Measurements from ENCODE around the gene LY86.

The LY86 gene

GRCh38 chr6:6623553-6623952, 35.0 kb downstream of the LY86 start:
- no peak for DNase-seq

- no peak for DNase-seq
Observed at GRCh38 chr6:6624269-6624990, 35.9 kb downstream of the LY86 start.

- DNase-seq, result no peak
Observed at GRCh38 chr6:6626187-6626586, 37.7 kb downstream of the LY86 start.

GRCh38 chr6:6629402-6629801, 40.9 kb downstream of the LY86 start:
- no peak for DNase-seq

GRCh38 chr6:6631053-6631452, 42.5 kb downstream of the LY86 start:
- DNase-seq, result no peak

- no peak for DNase-seq
Observed at GRCh38 chr6:6631534-6632276, 43.2 kb downstream of the LY86 start.

- DNase-seq, result no peak
Observed at GRCh38 chr6:6633898-6634734, 45.6 kb downstream of the LY86 start.

- DNase-seq, result no peak
Observed at GRCh38 chr6:6634735-6635075, 46.2 kb downstream of the LY86 start.

GRCh38 chr6:6635291-6635690, 46.8 kb downstream of the LY86 start:
- no peak for DNase-seq

- no peak for DNase-seq
Observed at GRCh38 chr6:6635869-6636268, 47.3 kb downstream of the LY86 start.

- DNase-seq, result no peak
Observed at GRCh38 chr6:6639572-6639971, 51.1 kb downstream of the LY86 start.

- no peak for DNase-seq
Observed at GRCh38 chr6:6640926-6641325, 52.4 kb downstream of the LY86 start.

GRCh38 chr6:6643398-6643797, 54.9 kb downstream of the LY86 start:
- DNase-seq, result no peak

- no peak for DNase-seq
Observed at GRCh38 chr6:6645261-6645917, 56.9 kb downstream of the LY86 start.

GRCh38 chr6:6646384-6646783, 57.9 kb downstream of the LY86 start:
- no peak for DNase-seq

- DNase-seq, result no peak
Observed at GRCh38 chr6:6646859-6647258, 58.3 kb downstream of the LY86 start.

GRCh38 chr6:6648692-6649343, 60.3 kb downstream of the LY86 start:
- DNase-seq, result no peak

- no peak for DNase-seq
Observed at GRCh38 chr6:6649824-6650349, 61.4 kb downstream of the LY86 start.

- no peak for DNase-seq
Observed at GRCh38 chr6:6650839-6651238, 62.3 kb downstream of the LY86 start.

GRCh38 chr6:6651335-6651734, 62.8 kb downstream of the LY86 start:
- DNase-seq, result no peak

- DNase-seq, result no peak
Observed at GRCh38 chr6:6652932-6653331, 64.4 kb downstream of the LY86 start.
